ENCODE results near the gene CNNM1. TPM values are rescaled to one million over a fixed set of nuclear protein-coding genes. Genes with fewer than 3 reads are reported as not detected.

Gene CNNM1
- total RNA-seq, 2 donors from 2014 or later: 1.3 to 1.6 TPM

GRCh38 chr10:99389729-99390480 is 60.7 kb downstream of the CNNM1 start:
- Histone ChIP-seq H3K4me1 (peaks cover 8% of the 10 kb centered on the region), H3K27ac (no peak overlapping the region), H3K9me3 (no peaks in the 10 kb centered on the region), H3K27me3 (no peaks in the 10 kb centered on the region), H3K4me3 (no peak overlapping the region), H3K36me3 (replicated peaks in 1 of 2; ENCODE audit: insufficient read depth in 1 of 2, low read depth in 2 of 2) (no peaks in the 10 kb centered on the region)
- intact Hi-C loops (cut with DNase I): loop anchor here (5.0 kb wide), 1 partner anchor 222 kb away; no protein-coding TSS in a partner anchor
- ATAC-seq (no peak), DNase-seq (no peak)
- 73 to 74% methylated on average over 9 of the region's 9 CpGs for WGBS, 2 donors
- no peak for TF ChIP-seq POLR2A (IDR thresholded peaks at IDR 0.05)
- TF ChIP-seq CTCF (IDR thresholded peaks at IDR 0.05): no peak

- Histone ChIP-seq H3K4me1 (peaks cover 8% of the 10 kb centered on the region), H3K4me3 (no peak overlapping the region), H3K9me3 (no peaks in the 10 kb centered on the region), H3K27me3 (no peaks in the 10 kb centered on the region), H3K36me3 (replicated peaks in 1 of 2; ENCODE audit: insufficient read depth in 1 of 2, low read depth in 2 of 2) (no peaks in the 10 kb centered on the region), H3K27ac (no peak overlapping the region)
- TF ChIP-seq POLR2A (IDR thresholded peaks at IDR 0.05) (no peak), CTCF (IDR thresholded peaks at IDR 0.05) (no peak)
- no peak for DNase-seq
- ATAC-seq: no peak
- 87 to 94% methylated on average over 2 of the region's 2 CpGs for WGBS, 2 donors
- intact Hi-C loops (cut with DNase I): loop anchor here (5.0 kb wide), 1 partner anchor 221 kb away; no protein-coding TSS in a partner anchor
These were observed 62.2 kb downstream of the CNNM1 start for GRCh38 chr10:99391346-99391745.

- DNase-seq (no peak), ATAC-seq (no peak)
- no peaks in the 10 kb centered on the region for H3K27me3 ChIP-seq
- intact Hi-C loops (cut with DNase I): loop anchor here (5.0 kb wide), 1 partner anchor 219 kb away; no protein-coding TSS in a partner anchor
- H3K27ac ChIP-seq: no peak overlapping the region
- peaks cover 8% of the 10 kb centered on the region for H3K4me1 ChIP-seq
- H3K4me3 ChIP-seq: no peak overlapping the region
- H3K36me3 ChIP-seq (replicated peaks in 1 of 2; ENCODE audit: insufficient read depth in 1 of 2, low read depth in 2 of 2): peaks cover 0 to 5% of the 10 kb centered on the region in 2 donors
- 42 to 48% methylated on average over 2 of the region's 2 CpGs for WGBS, 2 donors
- no peaks in the 10 kb centered on the region for H3K9me3 ChIP-seq
- TF ChIP-seq POLR2A (IDR thresholded peaks at IDR 0.05) (no peak), CTCF (IDR thresholded peaks at IDR 0.05) (no peak)
These were observed 63.9 kb downstream of the CNNM1 start for GRCh38 chr10:99393036-99393435.

GRCh38 chr10:99393683-99394082 is 64.5 kb downstream of the CNNM1 start:
- intact Hi-C loops (cut with DNase I): loop anchor here (5.0 kb wide), 1 partner anchor 219 kb away; no protein-coding TSS in a partner anchor
- Histone ChIP-seq H3K9me3 (no peaks in the 10 kb centered on the region), H3K4me3 (no peak overlapping the region), H3K4me1 (peaks cover 8% of the 10 kb centered on the region), H3K27me3 (no peaks in the 10 kb centered on the region), H3K27ac (no peak overlapping the region), H3K36me3 (replicated peaks in 1 of 2; ENCODE audit: insufficient read depth in 1 of 2, low read depth in 2 of 2) (peaks cover 0 to 5% of the 10 kb centered on the region in 2 donors)
- DNase-seq: no peak
- TF ChIP-seq CTCF (IDR thresholded peaks at IDR 0.05): no peak
- TF ChIP-seq POLR2A (IDR thresholded peaks at IDR 0.05): no peak
- WGBS, 2 donors: 84 to 87% methylated on average over 5 of the region's 5 CpGs
- no peak for ATAC-seq
